GM19372 (cell line): ENCODE data around the gene RNF103.
"Not testable (repeated sequence)": the region's sequence is repeated elsewhere in the genome, so short reads cannot be mapped to it uniquely, and the experiment has no call there.

Experiments
- ATAC-seq: cut with Tn5 transposase; IDR thresholded peaks from one replicate; pipeline ENCODE4 v1.9.1; 2021; ENCODE audit warnings: mild to moderate bottlenecking, low read depth, moderate library complexity; ENCODE audit not compliant: unreplicated experiment

Gene RNF103

DNA sequence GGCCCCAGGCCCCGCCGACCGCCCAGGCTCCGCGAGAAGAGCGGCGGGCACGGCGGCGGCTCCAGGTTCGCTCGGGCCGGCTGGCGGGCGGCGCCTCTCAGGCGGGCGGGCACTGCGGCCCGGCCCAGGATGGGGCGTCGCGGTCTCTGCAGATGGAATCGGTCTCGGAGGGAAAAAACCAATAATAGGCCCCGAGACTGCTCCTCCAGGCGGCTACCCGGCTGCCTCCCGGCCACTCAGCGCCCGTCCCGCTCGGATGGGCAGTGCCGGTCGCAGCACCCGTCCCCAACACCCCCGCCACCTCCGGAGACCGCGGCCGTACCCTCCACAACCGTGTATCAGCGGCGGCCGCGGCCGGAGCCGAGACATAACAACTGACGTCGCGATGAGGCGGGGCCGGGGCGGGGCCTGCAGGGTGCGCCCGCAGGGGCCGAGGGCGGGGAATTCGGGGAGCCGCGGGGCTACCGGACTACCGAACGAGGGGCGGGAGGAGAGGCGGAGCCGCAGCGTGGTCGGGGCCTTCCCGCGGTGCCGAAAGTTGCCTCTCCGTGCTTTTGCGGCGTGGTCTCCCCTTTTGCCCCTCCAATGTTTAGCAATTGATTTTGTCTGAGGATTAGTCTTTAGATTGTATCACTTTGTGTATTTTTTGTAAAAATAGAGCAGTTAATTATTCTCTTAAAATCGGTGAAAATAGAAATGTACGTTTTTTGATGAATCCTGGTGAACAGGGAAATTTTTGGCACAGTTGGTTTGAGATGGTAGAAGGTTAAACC is at the start of gene RNF103:
TSS of gene RNF103 (minus strand) at position 372 of the 773 bp plus-strand sequence. CDS start 979 bp downstream, outside the sequence.
- ATAC-seq = peak; percentile 72

GRCh38 chr2:86673011-86673410 is 49.3 kb upstream of the RNF103 start:
- no peak for ATAC-seq

GRCh38 chr2:86672027-86672545 is 48.4 kb upstream of the RNF103 start:
- no peak for ATAC-seq

GRCh38 chr2:86671337-86671981 is 47.8 kb upstream of the RNF103 start:
- no peak for ATAC-seq

GRCh38 chr2:86669323-86669722 is 45.7 kb upstream of the RNF103 start:
- ATAC-seq = not testable (repeated sequence)

GRCh38 chr2:86661333-86661732 is 37.7 kb upstream of the RNF103 start:
- ATAC-seq = no peak

- no peak for ATAC-seq
Observed at GRCh38 chr2:86650188-86650587, 26.5 kb upstream of the RNF103 start.

GRCh38 chr2:86649119-86649947 is 25.7 kb upstream of the RNF103 start:
- no peak for ATAC-seq

DNA sequence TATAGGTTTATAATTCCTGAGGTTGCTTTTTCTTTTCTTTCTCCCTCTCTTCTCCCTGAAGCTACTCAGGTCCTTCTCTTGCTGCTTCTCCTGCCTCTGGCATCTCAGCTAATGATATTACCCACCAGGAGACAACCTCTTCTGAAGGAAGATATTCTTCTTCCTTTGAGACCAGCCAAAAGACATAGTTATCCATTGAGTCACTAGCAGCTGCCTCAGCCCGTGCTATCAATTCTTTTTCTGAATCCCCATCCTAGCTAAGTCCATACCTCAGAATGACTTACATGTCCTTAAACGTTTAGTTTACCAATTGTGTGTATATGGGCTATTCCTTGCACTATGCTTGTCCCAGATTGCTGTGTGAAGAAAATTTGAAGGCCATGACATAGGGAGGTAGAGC is 25.0 kb upstream of the RNF103 start:
- no peak for ATAC-seq

- ATAC-seq = no peak
Observed at GRCh38 chr2:86646865-86647264, 23.2 kb upstream of the RNF103 start.

DNA sequence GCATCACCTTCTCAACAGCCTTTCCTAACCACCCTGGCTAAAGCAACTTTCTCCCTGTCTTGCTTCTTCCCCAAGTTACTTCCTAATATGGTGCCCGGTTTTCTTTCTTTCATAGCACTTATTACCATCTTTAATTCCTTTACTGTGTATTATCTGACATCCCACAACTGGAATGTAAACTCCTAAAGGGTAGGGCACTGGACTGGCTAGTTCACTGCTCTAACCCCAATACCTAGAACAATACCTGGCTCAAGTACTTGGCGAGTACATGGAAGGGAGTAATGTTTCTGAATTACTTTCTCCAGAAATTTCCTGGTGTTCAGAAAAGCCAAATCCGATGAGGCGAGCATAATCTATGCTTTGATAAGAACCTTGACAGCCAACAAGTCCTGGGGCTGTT is 22.7 kb upstream of the RNF103 start:
- no peak for ATAC-seq

DNA sequence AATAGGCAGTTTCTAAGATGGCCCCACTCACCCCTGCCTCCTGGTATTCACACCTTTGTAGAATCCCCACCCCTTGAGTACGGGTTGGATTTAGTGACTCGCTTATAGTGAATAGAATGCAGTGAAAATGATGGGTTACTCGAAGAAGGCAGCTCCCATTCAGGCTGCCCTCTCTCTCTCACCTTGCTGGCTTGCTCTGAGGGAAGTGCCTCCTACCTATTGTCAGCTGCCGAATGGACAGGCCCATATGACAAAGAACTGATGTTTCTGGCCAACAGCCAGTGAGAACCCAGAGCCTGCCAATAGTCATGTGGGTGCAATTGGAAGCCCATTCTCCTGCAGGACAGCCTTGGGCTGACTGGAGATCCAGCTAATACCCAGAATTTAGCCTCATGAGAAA is 22.1 kb upstream of the RNF103 start:
- ATAC-seq = no peak

DNA sequence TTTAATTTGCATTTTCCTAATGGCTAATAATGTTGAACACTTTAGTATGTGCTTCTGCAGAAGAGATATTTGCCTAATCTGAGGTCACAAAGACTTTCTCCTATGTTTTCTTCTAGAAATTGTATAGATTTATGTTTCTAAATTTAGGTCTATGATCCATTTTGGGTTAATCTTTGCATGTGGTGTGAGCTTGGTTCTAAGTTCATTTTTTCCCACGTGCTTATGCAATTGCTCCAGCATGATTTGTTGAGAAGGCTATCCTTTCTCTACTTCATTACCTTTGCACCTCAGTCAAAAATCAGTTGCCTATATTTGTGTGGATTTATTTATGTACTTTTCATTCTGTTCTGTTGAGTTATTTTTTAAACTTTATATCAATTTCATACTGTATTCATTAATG is 15.0 kb upstream of the RNF103 start:
- no peak for ATAC-seq

- ATAC-seq = no peak
Observed at GRCh38 chr2:86636842-86637241, 13.2 kb upstream of the RNF103 start.

GRCh38 chr2:86634352-86634751 is 10.7 kb upstream of the RNF103 start:
- no peak for ATAC-seq

DNA sequence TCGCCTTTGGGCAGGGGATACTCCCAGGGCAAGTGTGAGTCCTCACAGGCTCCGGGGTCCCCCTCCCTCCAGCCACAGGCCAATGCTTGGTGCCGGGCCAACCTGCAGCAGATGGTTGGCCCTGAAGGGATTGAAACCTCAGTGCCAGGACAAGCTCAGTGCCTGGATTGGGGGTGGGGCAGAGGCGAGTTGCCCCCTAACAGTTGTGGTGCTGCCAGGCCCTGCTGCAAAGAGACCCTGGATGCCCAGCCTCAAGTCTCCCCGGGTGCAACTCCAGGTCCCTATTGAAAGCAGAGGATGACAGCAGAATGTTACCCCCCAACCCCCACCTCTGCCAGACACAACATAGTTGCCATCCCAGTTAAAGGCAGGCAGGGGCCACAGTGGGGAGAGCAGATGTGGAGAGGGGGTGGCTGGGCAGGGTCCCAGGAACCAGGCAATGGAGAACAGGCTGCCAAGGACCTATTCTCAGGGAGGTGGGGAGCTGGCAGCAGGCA is 9.5 kb upstream of the RNF103 start:
- no peak for ATAC-seq

GRCh38 chr2:86632672-86633071 is 9.0 kb upstream of the RNF103 start:
- ATAC-seq = no peak

- no peak for ATAC-seq
Observed at GRCh38 chr2:86631846-86632485, 8.3 kb upstream of the RNF103 start.

- ATAC-seq = no peak
Observed at GRCh38 chr2:86628091-86628522, 4.4 kb upstream of the RNF103 start.

DNA sequence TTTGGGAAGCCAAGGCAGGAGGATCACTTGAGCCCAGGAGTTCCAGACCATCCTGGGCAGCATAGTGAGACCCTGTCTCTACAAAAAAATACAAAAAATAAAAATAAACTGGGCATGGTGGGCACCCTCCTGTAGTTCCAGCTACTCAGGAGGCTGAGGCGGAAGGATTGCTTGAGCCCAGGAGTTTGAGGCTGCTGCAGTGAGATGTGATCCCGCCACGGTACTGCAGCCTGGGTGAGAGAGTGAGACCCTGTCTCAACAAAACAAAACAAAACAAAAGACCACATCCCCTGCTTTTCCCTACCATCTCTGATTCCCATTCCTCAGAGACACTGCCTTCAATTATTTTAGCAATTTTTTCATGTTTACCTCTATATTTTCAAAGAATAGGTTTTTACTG is 3.9 kb upstream of the RNF103 start:
- no peak for ATAC-seq
